GM10266 (cell line): Measurements from ENCODE around the gene ANP32E.
"Not testable (repeated sequence)": the region's sequence is repeated elsewhere in the genome, so short reads cannot be mapped to it uniquely, and the experiment has no call there.

ENCODE experiments used
- DNase-seq: peaks from one replicate; pipeline ENCODE4 v3.0.0; 2012; ENCODE audit errors: extremely low spot score
- CTCF ChIP-seq: IDR thresholded peaks from 2 replicates; pipeline ENCODE4 v1.5.1; 2012; ENCODE audit warnings: mild to moderate bottlenecking, low read depth; ENCODE audit not compliant: control insufficient read depth, insufficient read depth; ENCODE audit errors: missing control alignments

The ANP32E gene

GRCh38 chr1:150256198-150256553 is 20.3 kb upstream of the ANP32E start:
- no peak for TF ChIP-seq CTCF
- DNase-seq = no peak

- no peak for TF ChIP-seq CTCF
- DNase-seq = no peak
Measured at GRCh38 chr1:150249936-150250335, 14.0 kb upstream of the ANP32E start.

- no peak for DNase-seq
- TF ChIP-seq CTCF = no peak
Measured at GRCh38 chr1:150243003-150243402, 7.1 kb upstream of the ANP32E start.

GRCh38 chr1:150237746-150238145 is 1.8 kb upstream of the ANP32E start:
- no peak for TF ChIP-seq CTCF
- DNase-seq = no peak

- not testable (repeated sequence) for DNase-seq
Measured at GRCh38 chr1:150237176-150237575, 1.3 kb upstream of the ANP32E start.

GRCh38 chr1:150236614-150237100 is 745 bp upstream of the ANP32E start:
- no peak for TF ChIP-seq CTCF
- DNase-seq = peak; percentile 44

GRCh38 chr1:150235294-150235851 is 539 bp downstream of the ANP32E start:
- DNase-seq = no peak

More at GRCh38 chr1:150235294-150235851, 539 bp downstream of the ANP32E start:
- TF ChIP-seq CTCF = no peak
